GM12872 (cell line): Measurements from ENCODE around the gene TAS2R10.

Source experiments
- CTCF ChIP-seq: IDR thresholded peaks from 3 replicates; pipeline ENCODE4 v1.5.1; 2011; ENCODE audit warnings: low read depth, mild to moderate bottlenecking, low read length, moderate library complexity; ENCODE audit not compliant: insufficient read depth

The TAS2R10 gene

GRCh38 chr12:10811883-10812536 is 14.1 kb downstream of the TAS2R10 start:
- no peak for TF ChIP-seq CTCF

GRCh38 chr12:10810068-10810467 is 16.1 kb downstream of the TAS2R10 start, which contains the start of gene TAS2R9:
TSS of gene TAS2R9 (minus strand) at chr12:10810168. CDS start at chr12:10810075, 93 bp downstream.
- TF ChIP-seq CTCF = no peak

- TF ChIP-seq CTCF = no peak
Measured at GRCh38 chr12:10807186-10807585, 19.0 kb downstream of the TAS2R10 start, which contains the start of gene TAS2R8. TSS of gene TAS2R8 (minus strand) at chr12:10807286. CDS start at chr12:10806980, 306 bp downstream.

GRCh38 chr12:10802587-10802986 is 23.6 kb downstream of the TAS2R10 start, which contains the start of gene TAS2R7:
TSS of gene TAS2R7 (minus strand) at chr12:10802627. CDS start at chr12:10802570, 57 bp downstream.
- no peak for TF ChIP-seq CTCF

- TF ChIP-seq CTCF = no peak
Measured at GRCh38 chr12:10801741-10802140, 24.4 kb downstream of the TAS2R10 start.

GRCh38 chr12:10794222-10794621 is 31.9 kb downstream of the TAS2R10 start:
- TF ChIP-seq CTCF = no peak

- TF ChIP-seq CTCF = no peak
Measured at GRCh38 chr12:10783252-10783651, 42.9 kb downstream of the TAS2R10 start.
